ENCODE results near the gene CHN2.

Gene CHN2

GRCh38 chr7:29353810-29354209 is 159.2 kb downstream of the CHN2 start:
- DNase-seq (ENCODE audit: insufficient read length, low spot score) (no peak), FAIRE-seq (no peak)

GRCh38 chr7:29354340-29354739 is 159.8 kb downstream of the CHN2 start:
- FAIRE-seq (no peak), DNase-seq (ENCODE audit: insufficient read length, low spot score) (no peak)

- FAIRE-seq (no peak), DNase-seq (ENCODE audit: insufficient read length, low spot score) (no peak)
Measured at GRCh38 chr7:29355388-29355787, 160.8 kb downstream of the CHN2 start.

GRCh38 chr7:29356631-29357030 is 162.1 kb downstream of the CHN2 start:
- DNase-seq (ENCODE audit: insufficient read length, low spot score) (no peak), FAIRE-seq (no peak)

GRCh38 chr7:29359482-29360093 is 165.0 kb downstream of the CHN2 start:
- no peak for FAIRE-seq
- DNase-seq (ENCODE audit: insufficient read length, low spot score) = no peak

- DNase-seq (ENCODE audit: insufficient read length, low spot score) (no peak), FAIRE-seq (no peak)
Measured at GRCh38 chr7:29360633-29361625, 166.4 kb downstream of the CHN2 start.

GRCh38 chr7:29362380-29362779 is 167.8 kb downstream of the CHN2 start:
- DNase-seq (ENCODE audit: insufficient read length, low spot score) (no peak), FAIRE-seq (no peak)

- no peak for DNase-seq (ENCODE audit: insufficient read length, low spot score)
- FAIRE-seq = no peak
Measured at GRCh38 chr7:29363636-29364425, 169.3 kb downstream of the CHN2 start.

GRCh38 chr7:29364661-29365060 is 170.1 kb downstream of the CHN2 start:
- DNase-seq (ENCODE audit: insufficient read length, low spot score) (no peak), FAIRE-seq (no peak)

- FAIRE-seq (no peak), DNase-seq (ENCODE audit: insufficient read length, low spot score) (no peak)
Measured at GRCh38 chr7:29365423-29365822, 170.8 kb downstream of the CHN2 start.

- no peak for DNase-seq (ENCODE audit: insufficient read length, low spot score)
- FAIRE-seq = no peak
Measured at GRCh38 chr7:29367784-29368183, 173.2 kb downstream of the CHN2 start.

- FAIRE-seq (no peak), DNase-seq (ENCODE audit: insufficient read length, low spot score) (no peak)
Measured at GRCh38 chr7:29369909-29370488, 175.4 kb downstream of the CHN2 start.

GRCh38 chr7:29370531-29371314 is 176.1 kb downstream of the CHN2 start:
- no peak for DNase-seq (ENCODE audit: insufficient read length, low spot score)
- FAIRE-seq = no peak

GRCh38 chr7:29371472-29371871 is 176.9 kb downstream of the CHN2 start:
- no peak for FAIRE-seq
- DNase-seq (ENCODE audit: insufficient read length, low spot score) = no peak

GRCh38 chr7:29372351-29373090 is 177.9 kb downstream of the CHN2 start:
- FAIRE-seq (no peak), DNase-seq (ENCODE audit: insufficient read length, low spot score) (no peak)

GRCh38 chr7:29375641-29376562 is 181.3 kb downstream of the CHN2 start:
- no peak for FAIRE-seq
- DNase-seq (ENCODE audit: insufficient read length, low spot score) = no peak

- no peak for FAIRE-seq
- DNase-seq (ENCODE audit: insufficient read length, low spot score) = no peak
Measured at GRCh38 chr7:29377718-29378117, 183.1 kb downstream of the CHN2 start.

- DNase-seq (ENCODE audit: insufficient read length, low spot score) (no peak), FAIRE-seq (no peak)
Measured at GRCh38 chr7:29379551-29379950, 185.0 kb downstream of the CHN2 start.
